Inferior parietal cortex (tissue), 1 donor: ENCODE results near the gene MICAL3.
"Not testable (repeated sequence)": the region's sequence is repeated elsewhere in the genome, so short reads cannot be mapped to it uniquely, and the experiment has no call there.

Experiments
- DNase-seq: peaks from one replicate; pipeline ENCODE4 v3.0.0-alpha.2; 2016; ENCODE audit errors: extremely low spot score

MICAL3 gene

DNA sequence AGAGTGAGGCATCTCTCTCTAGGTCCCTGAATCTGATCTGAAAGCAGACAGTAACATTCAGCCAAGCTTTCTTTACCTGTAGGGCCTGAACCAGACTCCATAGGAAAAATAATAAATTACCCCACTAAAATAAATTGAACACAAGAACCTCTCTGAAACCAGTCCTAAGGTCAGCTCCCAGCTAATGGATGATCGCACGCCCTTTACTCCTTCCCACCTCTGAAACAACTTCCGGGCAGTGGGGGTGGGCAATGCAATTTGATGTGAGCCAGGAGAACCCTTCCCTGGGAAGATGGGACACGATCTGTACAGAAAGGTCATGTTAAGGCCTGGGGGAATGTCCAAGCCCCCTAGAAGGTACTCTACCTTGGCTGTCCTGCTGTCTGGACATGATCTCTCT is 71.2 kb downstream of the MICAL3 start:
- no peak for DNase-seq

DNA sequence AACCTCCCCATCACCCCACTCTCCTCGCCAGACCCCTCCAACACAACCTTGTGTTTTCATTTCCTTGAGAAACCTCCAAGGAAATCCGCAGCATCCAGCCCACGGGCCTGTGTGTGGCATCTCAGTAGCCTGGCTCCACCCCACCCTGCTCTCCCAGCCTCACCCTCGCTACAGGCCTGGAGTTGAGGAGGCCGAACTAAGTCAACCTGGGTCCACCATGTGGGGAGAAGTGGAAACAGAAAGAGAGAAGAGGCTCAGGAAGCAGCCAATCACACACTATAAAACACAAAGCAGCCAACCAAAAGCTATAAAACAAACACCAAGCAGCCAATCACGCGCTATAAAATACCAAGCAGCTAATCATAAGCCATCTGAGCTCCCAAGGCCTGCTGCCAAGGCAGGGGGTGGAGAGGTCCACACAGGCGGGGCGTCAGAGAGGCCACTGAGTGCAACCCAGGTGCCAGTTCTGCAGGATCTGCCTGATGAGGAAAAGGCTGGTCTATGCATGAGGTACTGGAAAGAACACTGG is 72.0 kb downstream of the MICAL3 start:
- DNase-seq: no peak

GRCh38 chr22:17951315-17951714 is 73.0 kb downstream of the MICAL3 start:
- DNase-seq: no peak

DNA sequence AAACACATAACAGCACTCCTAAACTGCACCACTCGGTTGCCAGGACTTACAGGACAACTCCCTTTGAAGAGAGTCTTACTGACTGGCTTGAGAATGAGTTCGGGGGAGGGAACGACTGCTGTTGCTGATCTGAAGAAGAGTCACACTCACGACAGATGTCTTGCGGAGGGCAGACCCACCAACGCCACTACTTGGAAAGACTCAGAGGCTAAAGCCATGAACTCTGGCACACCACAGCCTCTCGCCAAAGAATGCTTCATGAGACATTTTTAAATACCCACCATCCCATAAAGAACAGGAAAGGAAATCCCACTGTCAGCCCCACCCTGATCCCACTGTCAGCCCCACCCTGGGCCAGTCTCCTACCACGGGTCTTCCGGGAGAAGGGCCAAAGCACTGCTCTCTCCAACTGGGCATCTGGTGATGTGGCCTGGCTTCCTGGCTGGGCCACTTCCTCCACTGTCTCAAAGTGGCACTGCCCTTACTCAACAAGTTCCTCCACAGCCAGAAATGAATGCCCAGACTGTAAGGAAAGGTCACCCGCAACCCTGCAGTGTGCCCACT is 73.6 kb downstream of the MICAL3 start:
- no peak for DNase-seq

GRCh38 chr22:17949642-17950473 is 74.5 kb downstream of the MICAL3 start:
- DNase-seq: no peak

DNA sequence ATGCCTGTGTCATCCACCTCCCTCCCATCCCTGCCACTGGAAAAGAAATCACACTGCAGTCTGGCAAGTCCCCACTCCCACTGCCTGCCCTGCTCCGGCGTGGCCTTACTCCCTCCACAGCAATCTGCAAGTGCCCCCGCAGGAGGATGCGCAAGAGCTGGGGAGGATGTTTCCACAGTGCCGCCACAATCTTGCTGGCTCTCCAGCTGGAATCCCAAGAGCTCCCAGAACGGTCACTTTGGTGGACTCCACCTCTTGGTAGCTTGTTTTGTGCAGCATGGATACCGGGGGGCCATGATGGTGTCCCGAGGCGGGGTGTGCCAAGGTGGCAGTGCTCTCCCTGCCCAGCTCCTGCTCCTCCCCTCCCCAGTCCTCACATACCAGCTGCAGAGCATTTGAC is 76.3 kb downstream of the MICAL3 start:
- no peak for DNase-seq

DNA sequence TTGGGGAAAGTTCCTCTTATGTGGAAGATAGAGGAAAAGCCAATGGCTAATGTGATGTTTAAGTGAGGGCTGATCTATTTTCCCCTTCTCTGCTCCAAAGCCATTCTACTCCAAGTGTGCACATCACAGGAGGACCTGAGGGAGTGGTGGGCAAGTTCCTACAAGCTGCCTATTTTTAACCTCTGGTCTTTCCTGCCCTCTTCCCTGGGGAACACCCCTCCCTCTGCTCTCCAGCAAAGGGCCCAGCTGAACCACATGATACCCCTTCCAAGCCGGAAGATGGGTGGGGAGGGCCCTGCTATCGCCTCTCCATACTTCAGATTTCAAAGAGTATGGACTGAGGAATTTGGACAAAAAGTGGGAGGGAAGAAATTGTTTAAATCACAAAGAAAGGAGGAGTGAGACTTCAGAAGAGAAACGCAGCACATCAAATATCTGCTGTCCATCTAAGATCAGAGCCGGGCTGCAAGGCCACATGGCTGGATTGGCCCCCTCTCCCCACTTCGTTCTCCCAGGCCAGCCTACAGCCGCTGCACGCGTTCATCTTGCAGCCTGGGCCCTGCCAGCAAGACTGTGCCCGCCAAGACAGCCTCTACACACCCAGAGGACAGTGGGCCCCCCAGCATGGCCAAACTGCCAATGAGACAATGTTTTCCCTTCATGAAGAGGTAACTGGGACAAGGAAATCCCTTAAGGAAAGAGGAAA is 77.5 kb downstream of the MICAL3 start:
- no peak for DNase-seq

- no peak for DNase-seq
Observed at GRCh38 chr22:17945888-17946648, 78.3 kb downstream of the MICAL3 start.

GRCh38 chr22:17945156-17945887 is 79.0 kb downstream of the MICAL3 start:
- DNase-seq: no peak

GRCh38 chr22:17944256-17944655 is 80.1 kb downstream of the MICAL3 start:
- no peak for DNase-seq

DNA sequence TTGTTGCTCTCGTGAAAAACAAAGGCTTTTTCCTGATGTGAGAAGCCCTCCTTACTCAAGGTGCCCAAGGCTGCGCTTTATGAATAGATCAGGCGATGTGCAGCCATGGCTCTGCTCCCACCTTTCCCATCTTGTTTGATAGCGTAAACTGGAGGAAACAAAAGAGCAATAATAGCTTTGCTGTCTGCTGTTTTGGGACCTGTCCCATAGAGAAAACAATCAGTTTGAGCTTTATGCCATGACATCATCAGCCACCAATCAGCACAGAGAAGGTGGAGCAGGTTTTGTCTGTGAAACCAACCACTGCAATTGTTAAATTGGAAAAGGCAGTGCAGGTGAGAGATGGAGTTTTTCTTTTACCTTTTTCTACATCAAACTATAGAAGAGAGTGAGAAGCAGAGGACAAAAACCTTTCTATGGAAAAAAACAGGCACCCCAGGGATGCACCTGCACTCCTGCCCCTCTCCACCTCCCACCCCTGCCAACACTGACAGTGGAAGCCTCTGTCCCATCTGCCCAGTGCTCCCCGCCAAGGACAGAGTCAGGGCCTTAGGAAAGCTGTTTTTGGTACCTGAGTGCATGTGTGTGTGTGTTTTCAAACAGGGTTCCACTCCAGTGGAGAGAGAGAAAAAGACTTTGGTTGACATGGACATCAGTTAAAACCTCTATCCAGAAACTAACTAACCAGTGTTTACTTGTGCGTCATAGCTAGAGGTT is 80.7 kb downstream of the MICAL3 start:
- no peak for DNase-seq

DNA sequence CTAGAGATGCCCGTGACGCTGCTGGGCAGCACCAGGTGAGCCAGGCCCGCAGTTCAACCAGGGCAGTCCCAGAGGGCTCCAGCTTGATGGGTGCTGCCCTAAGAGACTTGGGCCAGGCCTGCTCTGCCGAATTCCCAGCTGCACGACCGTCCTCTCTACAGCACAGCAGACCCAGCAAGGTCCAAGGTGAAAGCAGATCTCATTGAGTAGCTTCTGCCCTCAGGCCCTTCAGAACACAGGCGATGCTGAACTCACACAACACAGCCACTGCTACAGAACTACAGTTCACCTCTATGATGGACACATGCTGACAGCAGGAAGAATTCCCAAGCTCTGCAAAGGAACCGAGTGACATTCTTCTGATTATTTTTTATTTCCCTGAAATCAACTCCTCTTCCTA is 81.6 kb downstream of the MICAL3 start:
- no peak for DNase-seq

GRCh38 chr22:17941471-17942406 is 82.6 kb downstream of the MICAL3 start:
- DNase-seq: no peak

- DNase-seq: no peak
Observed at GRCh38 chr22:17939579-17939978, 84.8 kb downstream of the MICAL3 start.

DNA sequence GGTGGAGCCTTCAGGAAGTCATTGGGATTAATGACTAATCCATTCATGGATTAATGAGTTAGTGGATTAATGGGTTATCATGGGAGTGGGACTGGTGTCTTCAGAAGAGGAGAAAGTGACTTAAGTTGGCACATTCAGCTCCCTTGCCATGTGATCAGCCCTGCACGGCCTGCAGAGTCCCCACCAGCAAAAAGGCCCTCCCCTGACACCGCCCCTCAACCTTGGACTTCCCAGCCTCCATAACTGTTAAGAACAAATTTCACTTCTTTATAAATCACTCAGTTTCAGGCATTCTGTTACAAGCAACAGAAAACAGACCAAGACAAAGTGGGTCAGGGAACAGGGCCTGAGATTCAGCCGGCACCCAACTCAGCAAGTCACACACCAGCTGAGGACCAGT is 85.3 kb downstream of the MICAL3 start:
- DNase-seq: no peak

DNA sequence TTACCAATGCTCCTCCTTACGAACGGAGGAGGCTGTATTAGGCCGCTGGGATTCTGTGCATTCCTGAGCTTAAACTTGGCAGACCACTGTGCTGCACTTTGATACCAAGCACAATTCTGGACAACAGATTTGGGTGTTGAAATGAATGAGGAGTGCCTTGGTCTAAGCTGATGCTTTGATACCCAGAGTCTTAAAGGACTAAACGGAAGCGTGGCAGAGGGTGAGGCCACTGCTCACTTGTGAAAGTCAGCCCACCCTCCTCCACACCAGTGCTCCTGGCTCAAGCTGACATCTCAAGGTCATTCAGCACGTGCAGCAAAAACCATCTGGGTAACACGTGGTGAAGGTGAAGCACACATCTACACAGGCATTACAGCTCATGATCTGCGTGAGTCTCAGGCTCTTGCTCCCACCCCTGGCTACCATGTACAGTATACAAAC is 85.9 kb downstream of the MICAL3 start:
- DNase-seq: no peak

DNA sequence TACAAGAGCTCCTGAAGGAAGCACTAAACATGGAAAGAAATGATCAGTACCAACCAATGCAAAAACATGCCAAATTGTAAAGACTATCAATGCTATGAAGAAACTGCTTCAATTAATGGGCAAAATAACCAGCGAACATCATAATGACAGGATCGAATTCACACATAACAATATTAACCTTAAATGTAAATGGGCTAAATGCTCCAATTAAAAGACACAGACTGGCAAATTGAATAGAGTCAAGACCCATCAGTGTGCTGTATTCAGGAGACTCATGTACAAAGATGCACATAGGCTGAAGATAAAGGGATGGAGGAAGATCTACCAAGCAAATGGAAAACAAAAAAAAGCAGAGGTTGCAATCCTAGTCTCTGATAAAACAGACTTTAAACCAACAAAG is 91.9 kb downstream of the MICAL3 start:
- DNase-seq: not testable (repeated sequence)

GRCh38 chr22:17931400-17931825 is 92.9 kb downstream of the MICAL3 start:
- DNase-seq: no peak
